ENCODE measurements around the gene NXF2B.
"Not testable (repeated sequence)": the region's sequence is repeated elsewhere in the genome, so short reads cannot be mapped to it uniquely, and the experiment has no call there.

The NXF2B gene

DNA sequence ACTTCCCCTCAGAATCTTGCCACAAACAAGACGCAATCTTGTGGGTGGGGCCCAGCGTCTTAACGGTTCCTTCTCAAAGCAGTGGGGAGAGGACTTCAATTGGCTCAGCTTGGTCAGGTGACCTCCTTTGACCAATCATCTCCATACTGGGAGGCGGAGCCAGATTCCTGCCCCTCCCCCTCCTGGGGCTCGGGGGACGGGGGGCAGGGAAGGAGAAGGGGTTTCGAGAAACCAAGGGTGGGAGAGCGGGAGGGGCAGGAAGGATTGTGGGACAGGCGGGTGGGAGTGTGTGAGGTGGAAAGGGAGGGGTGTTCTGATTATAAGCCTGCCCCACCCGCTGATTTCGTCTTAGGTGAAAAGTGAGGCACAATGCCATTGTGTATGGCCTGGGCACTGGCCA, at the start of gene NXF2B:
NXF2B (minus strand) TSS at position 101 of the 400 bp plus-strand sequence. CDS start 59,972 bp downstream, outside the sequence.
- DNase-seq, result not testable (repeated sequence)

DNA sequence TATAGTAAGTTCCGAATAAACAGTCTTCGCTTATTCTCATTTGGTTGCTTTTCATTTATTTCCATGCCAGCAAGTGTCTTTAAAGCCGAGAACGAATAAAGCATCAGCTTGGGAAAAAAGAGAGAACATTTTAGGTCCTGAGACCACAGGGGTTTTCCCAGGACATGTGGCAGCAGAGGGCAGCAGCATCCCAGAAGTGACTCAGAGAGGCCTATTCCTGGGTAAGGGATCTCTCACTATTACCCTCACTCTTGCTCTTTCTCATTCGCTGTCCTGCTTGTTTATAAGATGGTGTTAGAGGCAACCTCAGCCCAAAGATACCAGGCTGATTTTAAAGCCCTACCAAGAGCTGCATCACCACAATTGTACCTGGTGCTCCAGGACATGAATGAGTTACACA, 39.0 kb upstream of the NXF2B start:
- DNase-seq, result not testable (repeated sequence)

- DNase-seq, result not testable (repeated sequence)
Measured at GRCh38 chrX:102471762-102472220, 32.0 kb upstream of the NXF2B start, which contains the start of gene TCP11X2. Gene TCP11X2 (minus strand): TSS chrX:102471812.

DNA sequence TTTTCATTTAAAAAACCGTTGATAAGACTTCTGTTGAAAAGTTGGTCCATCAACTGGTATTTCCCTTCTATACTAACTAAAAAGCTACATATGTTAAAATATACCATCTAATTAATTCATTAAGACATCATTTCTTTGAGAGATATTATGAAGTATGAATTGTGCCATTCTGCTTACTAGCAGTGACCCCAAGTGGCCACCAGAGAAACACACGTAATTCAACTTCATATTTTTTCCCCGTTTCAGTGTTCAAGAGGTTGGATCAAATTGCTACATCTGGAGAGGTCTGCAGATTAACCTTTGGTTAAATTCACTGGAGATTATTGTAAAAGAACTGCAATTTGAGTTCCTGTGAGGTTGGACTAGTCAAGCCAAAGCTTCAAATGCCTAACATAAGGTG, 30.4 kb upstream of the NXF2B start:
- not testable (repeated sequence) for DNase-seq

- DNase-seq, result not testable (repeated sequence)
Measured at GRCh38 chrX:102458615-102459014, 18.8 kb upstream of the NXF2B start.

- DNase-seq, result not testable (repeated sequence)
Measured at GRCh38 chrX:102414493-102414892, 25.3 kb downstream of the NXF2B start.

DNA sequence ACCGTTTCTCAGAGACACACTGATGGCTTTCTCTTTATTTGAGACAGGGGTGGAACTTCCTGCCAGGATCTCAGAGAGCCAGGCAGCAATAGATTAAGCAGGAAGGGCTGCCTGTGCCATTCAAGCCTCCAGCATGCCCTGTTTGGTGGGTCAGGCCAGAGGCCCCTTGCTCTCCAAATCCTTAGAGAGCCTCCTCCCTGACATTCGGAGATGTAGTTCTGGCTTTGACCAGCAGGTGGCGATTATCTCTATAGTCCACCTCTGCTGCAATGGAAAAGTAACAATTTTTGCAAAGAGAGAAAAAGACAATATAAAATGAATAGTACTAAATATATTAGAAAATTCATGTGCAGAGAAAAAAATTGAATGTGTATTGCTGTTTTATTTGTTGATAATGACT, 93.9 kb downstream of the NXF2B start:
- DNase-seq, result peak; percentile 71

GRCh38 chrX:102341867-102342266, 97.9 kb downstream of the NXF2B start:
- no peak for DNase-seq

DNA sequence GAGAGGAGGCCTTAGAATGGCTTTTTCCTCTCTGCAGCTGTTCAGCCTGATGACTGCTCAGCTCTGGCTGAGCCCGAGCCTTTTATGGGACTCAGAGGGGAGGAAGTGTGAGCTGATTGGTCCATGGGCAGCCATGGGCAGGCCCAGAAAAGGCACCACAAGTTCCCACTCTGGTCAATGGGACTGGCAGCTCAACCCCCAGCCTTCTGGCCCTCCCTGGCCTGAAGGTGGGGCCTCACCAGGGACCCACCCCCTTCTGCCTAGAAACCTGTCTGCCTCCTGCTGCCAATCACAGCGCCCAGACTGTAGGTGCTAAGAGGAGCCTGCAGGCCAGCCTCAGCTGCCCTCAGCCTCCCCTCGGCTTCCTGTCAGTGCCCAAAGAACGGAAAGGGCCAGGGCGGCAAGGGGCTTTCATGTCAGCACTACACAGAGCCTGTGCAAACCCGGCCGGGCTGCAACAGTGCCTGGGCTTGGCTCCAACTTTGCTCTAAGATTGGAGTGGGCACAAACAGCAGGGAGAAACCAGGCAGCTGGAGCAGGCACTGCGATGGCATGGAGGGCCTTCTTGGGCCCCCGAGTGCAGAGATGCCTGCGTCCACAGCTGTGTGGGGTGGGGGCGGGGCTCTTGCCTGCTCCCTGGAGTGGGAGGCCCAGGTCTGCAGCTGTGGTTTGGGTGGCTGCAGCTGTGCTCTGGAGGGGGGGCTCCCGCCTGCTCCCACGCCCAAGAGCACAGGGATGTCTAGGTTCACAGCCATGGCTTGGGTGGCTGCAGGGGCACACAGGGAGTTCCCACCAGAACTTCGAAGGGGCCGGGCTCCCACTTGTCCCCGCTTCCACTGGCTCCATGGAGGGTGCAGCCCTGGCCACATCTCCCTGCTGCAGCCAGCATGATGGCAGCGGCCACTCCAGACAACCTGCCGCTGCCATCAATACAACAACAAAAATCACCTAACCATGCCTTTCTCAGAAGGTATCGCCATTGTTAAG, 100.2 kb downstream of the NXF2B start:
- DNase-seq, result no peak

- DNase-seq, result no peak
Measured at GRCh38 chrX:102338162-102338561, 101.6 kb downstream of the NXF2B start.

All from activated gamma-delta T cell treated with Interleukin-2 at 50 U/mL for 16 hours (primary cell).